Psoas muscle (tissue), 8 donors: ENCODE data around the gene SLCO4A1. TPM values are rescaled to one million over a fixed set of nuclear protein-coding genes. Genes with fewer than 3 reads are reported as not detected.

Source experiments
- ATAC-seq, 4 donors: fragments of 200-7000 bp; cut with Tn5 transposase; one replicate each; pipeline ENCODE4 v1.9.1; 2020; ENCODE audit warnings: moderate library complexity in 3 of 4, mild to moderate bottlenecking in 2 of 4
- DNase-seq, 2 donors: peaks; one replicate each; pipeline ENCODE4 v3.0.0-alpha.2; 2020
- H3K27ac ChIP-seq: fragments of 200-600 bp; one replicate; pipeline ENCODE4 v1.8.0; 2022
- H3K27me3 ChIP-seq, 3 donors: fragments of 200-600 bp in 1 of 3; one replicate each; pipeline versions ENCODE4 v1.6.1 to v1.8.0; 2013 to 2022; ENCODE audit warnings: low read length in 2 of 3, mild to moderate bottlenecking in 2 of 3, moderate library complexity in 1 of 3; ENCODE audit not compliant: insufficient read depth in 3 of 3
- H3K36me3 ChIP-seq, 2 donors: fragments of 200-600 bp in 1 of 2; one replicate each; pipeline versions ENCODE4 v1.6.1 to v1.8.0; 2013 to 2022; ENCODE audit warnings: low read depth in 1 of 2, mild to moderate bottlenecking in 1 of 2, moderate library complexity in 1 of 2; ENCODE audit not compliant: insufficient read depth in 1 of 2
- H3K4me1 ChIP-seq: fragments of 200-600 bp; one replicate; pipeline ENCODE4 v1.8.0; 2022
- H3K4me3 ChIP-seq: fragments of 200-600 bp; one replicate; pipeline ENCODE4 v1.8.0; 2022; ENCODE audit warnings: mild to moderate bottlenecking
- H3K9me3 ChIP-seq: fragments of 200-600 bp; one replicate; pipeline ENCODE4 v1.8.0; 2022
- CTCF ChIP-seq: fragments of 200-600 bp; IDR thresholded peaks from one replicate; pipeline ENCODE4 v1.8.0; 2022; ENCODE audit warnings: antibody characterized with exemption
- WGBS, 3 donors: extraction: QIAGEN DNeasy Blood & Tissue Kit; methylation state at CpG; one replicate each; pipeline versions ENCODE4 v1.1.6 to v1.1.7; 2013; 5-methylcytosine and 5-hydroxymethylcytosine counted together
- intact Hi-C, 2 donors: fragments of 100-400 bp; cut with DNase I; formaldehyde crosslinking; loops; one replicate each; pipeline versions ENCODE4 v1.11.0 to v1.14.2; 2022
- polyA plus RNA-seq, 3 donors: library from polyadenylated mRNA; stranded (reverse); fragments of 200-250 nt; gene quantifications; one replicate each; pipeline ENCODE4 v1.2.3, GENCODE V29; 2013
- total RNA-seq, 4 donors: library from RNA; stranded (reverse); fragmentation: NEBNext Ultra II Directional in 2 of 4; extraction: Animal tissue kit (Norgen Biotek cat#: 25700) in 2 of 4; gene quantifications; one replicate each; pipeline versions ENCODE4 v1.2.1 to v1.2.4, GENCODE V29; 2021 to 2023
- donor health status: healthy with polysubstance abuse.
- donor health status: DM: no; HTN: no; CAD: no; lungs with moderate emphysema.
- donor health status: Bipolar disorder and iron deficiency.
- donor health status: healthy.
- donor health status: DM: yes; HTN: yes; CAD: no.
- donor health status: DM: no; HTN: no; CAD: no.
- donor health status: DM: no; HTN: no; CAD: no.
- donor health status: DM: yes; HTN: yes; CAD: no.

Gene SLCO4A1
- total and polyA plus RNA-seq, 7 donors: 5.3 to 38.5 (median 9.8) TPM

DNA sequence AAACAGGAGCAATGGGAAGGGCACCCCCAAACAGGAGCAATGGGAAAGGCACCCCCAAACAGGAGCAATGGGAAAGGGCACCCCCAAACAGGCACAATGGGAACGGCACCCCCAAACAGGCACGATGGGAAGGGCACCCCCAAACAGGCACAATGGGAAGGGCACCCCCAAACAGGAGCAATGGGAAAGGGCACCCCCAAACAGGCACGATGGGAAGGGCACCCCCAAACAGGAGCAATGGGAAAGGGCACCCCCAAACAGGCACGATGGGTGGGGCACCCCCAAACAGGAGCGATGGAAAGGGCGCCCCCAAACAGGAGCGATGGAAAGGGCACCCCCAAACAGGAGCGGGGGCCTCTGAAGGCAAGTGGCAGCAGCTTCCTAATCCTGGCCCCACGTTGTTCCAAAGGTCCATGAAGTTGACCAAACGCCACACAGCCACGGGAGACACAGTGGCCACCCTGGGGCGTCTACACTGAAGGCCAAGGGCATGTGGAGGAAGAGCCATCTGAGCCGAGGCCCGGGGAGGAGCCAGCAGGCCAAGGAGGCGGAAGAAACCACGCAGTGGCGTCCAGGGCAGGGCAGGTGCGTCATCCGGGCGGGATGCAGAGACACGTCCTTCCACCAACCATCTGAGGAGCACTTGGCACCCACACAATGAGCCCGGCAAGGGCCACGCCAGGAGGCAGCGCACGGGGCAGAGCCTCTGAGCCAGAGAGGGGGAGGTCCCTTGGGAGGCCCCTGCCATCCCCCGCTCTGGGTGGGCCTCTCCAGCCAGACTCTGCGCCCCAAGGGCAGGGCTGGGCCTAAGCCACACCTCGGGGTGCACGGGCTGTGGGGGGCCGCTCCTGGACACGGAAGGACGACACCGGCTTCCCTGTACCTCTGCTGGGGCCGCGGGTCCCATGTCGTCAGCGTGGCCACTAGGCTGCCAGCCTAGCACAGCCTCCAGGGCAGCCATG, 44.8 kb downstream of the SLCO4A1 start:
- DNase-seq (no peak), ATAC-seq (peak in 1 of 4 donors; percentile 24)
- no peaks in the 10 kb centered on the region for H3K36me3 ChIP-seq
- H3K9me3 ChIP-seq: no peaks in the 10 kb centered on the region
- 89 to 92% (median 89%) methylated on average over 36 to 37 of the region's 37 CpGs for WGBS, 3 donors
- intact Hi-C loops: loop anchor here in 1 of 2 donors (5.0 kb wide), 1 partner anchor 85 kb away; no protein-coding TSS in a partner anchor
- no peak overlapping the region for H3K4me3 ChIP-seq
- no peak for TF ChIP-seq CTCF
- no peak overlapping the region for H3K27ac ChIP-seq
- no peaks in the 10 kb centered on the region for H3K4me1 ChIP-seq
- peaks cover 0 to 52% (median 21%) of the 10 kb centered on the region in 3 donors for H3K27me3 ChIP-seq

GRCh38 chr20:62688083-62688482, 45.8 kb downstream of the SLCO4A1 start:
- ATAC-seq (peak in 1 of 4 donors; percentile 20), DNase-seq (no peak)
- intact Hi-C loops: loop anchor here in 1 of 2 donors (5.0 kb wide), 1 partner anchor 84 kb away; no protein-coding TSS in a partner anchor
- Histone ChIP-seq H3K4me3 (no peak overlapping the region), H3K27me3 (peaks cover 0 to 52% (median 21%) of the 10 kb centered on the region in 3 donors), H3K27ac (no peak overlapping the region), H3K4me1 (no peaks in the 10 kb centered on the region), H3K36me3 (no peaks in the 10 kb centered on the region), H3K9me3 (no peaks in the 10 kb centered on the region)
- no peak for TF ChIP-seq CTCF
- WGBS, 3 donors: 93 to 94% (median 94%) methylated on average over 11 of the region's 11 CpGs

DNA sequence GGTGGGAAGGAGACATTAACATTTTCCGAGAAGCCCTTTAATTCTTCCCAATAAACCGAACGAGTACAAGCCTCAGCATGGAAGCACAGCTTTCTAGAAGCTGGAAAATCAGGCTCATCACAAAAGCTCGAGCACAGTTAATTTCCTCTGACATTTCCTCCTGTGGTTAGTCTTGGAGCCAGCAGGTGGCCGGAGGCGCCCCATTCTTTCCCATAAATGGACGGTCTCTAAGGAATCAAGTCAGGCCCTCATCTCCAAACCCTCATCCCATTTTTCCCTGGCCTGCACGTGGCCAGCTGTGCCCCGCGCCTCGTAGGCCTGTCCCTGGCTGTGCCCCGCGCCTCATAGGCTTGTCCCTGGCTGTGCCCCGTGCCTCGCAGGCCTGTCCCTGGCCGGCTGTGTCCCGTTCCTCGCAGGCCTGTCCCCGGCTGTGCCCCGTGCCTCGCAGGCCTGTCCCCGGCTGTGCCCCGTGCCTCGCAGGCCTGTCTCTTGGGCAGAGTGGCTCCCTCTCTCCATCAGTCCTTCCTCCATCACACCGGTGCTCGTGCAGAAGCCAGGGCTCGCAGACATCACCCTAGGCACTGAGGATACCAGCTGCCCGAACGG, 46.7 kb downstream of the SLCO4A1 start:
- H3K36me3 ChIP-seq: no peaks in the 10 kb centered on the region
- whole genome bisulfite sequencing, 3 donors: 70 to 75% (median 72%) methylated on average over 24 to 29 of the region's 29 CpGs
- peaks cover 0 to 56% (median 27%) of the 10 kb centered on the region in 3 donors for H3K27me3 ChIP-seq
- no peak for DNase-seq
- no peaks in the 10 kb centered on the region for H3K4me1 ChIP-seq
- H3K27ac ChIP-seq: no peak overlapping the region
- no peak overlapping the region for H3K4me3 ChIP-seq
- H3K9me3 ChIP-seq: no peaks in the 10 kb centered on the region
- ATAC-seq: no peak
- no peak for TF ChIP-seq CTCF
- intact Hi-C loops: loop anchor here in 1 of 2 donors (5.0 kb wide), 1 partner anchor 83 kb away; no protein-coding TSS in a partner anchor

DNA sequence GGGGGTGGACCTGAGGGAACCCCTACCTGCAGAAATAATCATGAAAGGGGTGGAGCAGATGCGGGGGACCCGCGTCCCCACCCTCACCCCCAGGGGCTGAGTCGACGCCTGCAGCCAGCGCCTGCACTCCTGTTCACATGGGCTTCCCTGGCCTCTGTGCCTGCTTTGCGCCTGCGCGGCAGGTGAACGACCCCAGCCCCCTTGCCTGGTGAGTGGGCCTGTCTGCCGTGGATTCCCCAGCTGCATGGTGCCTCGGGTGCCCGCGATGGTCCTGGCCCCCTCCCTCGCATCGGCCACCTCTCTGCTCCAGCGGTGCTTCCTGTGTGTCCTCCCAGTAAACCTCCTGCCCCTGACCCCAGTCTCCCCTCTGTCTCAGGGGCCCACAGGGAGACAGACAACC, 47.6 kb downstream of the SLCO4A1 start:
- peaks cover 0 to 52% (median 27%) of the 10 kb centered on the region in 3 donors for H3K27me3 ChIP-seq
- no peak overlapping the region for H3K4me3 ChIP-seq
- TF ChIP-seq CTCF: no peak
- intact Hi-C loops: loop anchor here in 1 of 2 donors (5.0 kb wide), 1 partner anchor 82 kb away; no protein-coding TSS in a partner anchor
- ATAC-seq: no peak
- no peaks in the 10 kb centered on the region for H3K9me3 ChIP-seq
- no peaks in the 10 kb centered on the region for H3K4me1 ChIP-seq
- no peaks in the 10 kb centered on the region for H3K36me3 ChIP-seq
- no peak for DNase-seq
- 88 to 92% (median 91%) methylated on average over 17 of the region's 17 CpGs for WGBS, 3 donors
- no peak overlapping the region for H3K27ac ChIP-seq
